Adipose tissue (tissue), 3 donors: Measurements from ENCODE around the gene THSD7A. TPM values are rescaled to one million over a fixed set of nuclear protein-coding genes. Genes with fewer than 3 reads are reported as not detected.

Experiments
- H3K27ac ChIP-seq: one replicate; pipeline ENCODE4 v1.5.1; 2013; ENCODE audit warnings: low read depth, low read length
- WGBS, 3 donors: extraction: QIAGEN DNeasy Blood & Tissue Kit; methylation state at CpG; one replicate each; pipeline ENCODE4 v1.1.7; 2013; 5-methylcytosine and 5-hydroxymethylcytosine counted together
- polyA plus RNA-seq, 3 donors: library from polyadenylated mRNA; stranded (reverse); fragments of 200-250 nt; gene quantifications; one replicate each; pipeline ENCODE4 v1.2.3, GENCODE V29; 2013
- donor health status: healthy with polysubstance abuse.
- donor health status: Bipolar disorder and iron deficiency.
- donor health status: healthy.

THSD7A gene
- polyA plus RNA-seq, 3 donors = 0.28 to 1.9 (median 0.79) TPM

GRCh38 chr7:11667071-11667809, 164.8 kb downstream of the THSD7A start:
- 68 to 86% (median 85%) methylated on average over 7 of the region's 7 CpGs for WGBS, 3 donors
- H3K27ac ChIP-seq = no peak overlapping the region

GRCh38 chr7:11665357-11665756, 166.6 kb downstream of the THSD7A start:
- 56 to 76% (median 71%) methylated on average over 3 of the region's 3 CpGs for WGBS, 3 donors
- no peak overlapping the region for H3K27ac ChIP-seq

- H3K27ac ChIP-seq = no peak overlapping the region
- 89 to 94% (median 91%) methylated on average over 1 of the region's 1 CpG for WGBS, 3 donors
Observed at GRCh38 chr7:11655642-11656041, 176.4 kb downstream of the THSD7A start.

- no peak overlapping the region for H3K27ac ChIP-seq
Observed at GRCh38 chr7:11655163-11655562, 176.8 kb downstream of the THSD7A start.

GRCh38 chr7:11650500-11650899, 181.5 kb downstream of the THSD7A start:
- no peak overlapping the region for H3K27ac ChIP-seq
- 68 to 89% (median 82%) methylated on average over 3 of the region's 3 CpGs for WGBS, 3 donors

- 63 to 71% (median 68%) methylated on average over 2 of the region's 2 CpGs for WGBS, 3 donors
- no peak overlapping the region for H3K27ac ChIP-seq
Observed at GRCh38 chr7:11650030-11650429, 182.0 kb downstream of the THSD7A start.

GRCh38 chr7:11648980-11649379, 183.0 kb downstream of the THSD7A start:
- H3K27ac ChIP-seq = no peak overlapping the region

- 79 to 89% (median 88%) methylated on average over 3 of the region's 3 CpGs for WGBS, 3 donors
- H3K27ac ChIP-seq = no peak overlapping the region
Observed at GRCh38 chr7:11648101-11648500, 183.9 kb downstream of the THSD7A start.

- WGBS, 3 donors = 74 to 86% (median 77%) methylated on average over 2 of the region's 2 CpGs
- H3K27ac ChIP-seq = no peak overlapping the region
Observed at GRCh38 chr7:11642841-11643240, 189.2 kb downstream of the THSD7A start.

- no peak overlapping the region for H3K27ac ChIP-seq
Observed at GRCh38 chr7:11642276-11642675, 189.7 kb downstream of the THSD7A start.

GRCh38 chr7:11638011-11638774, 193.8 kb downstream of the THSD7A start:
- WGBS, 3 donors = 37 to 49% (median 43%) methylated on average over 4 of the region's 4 CpGs
- H3K27ac ChIP-seq = no peak overlapping the region

- H3K27ac ChIP-seq = no peak overlapping the region
- WGBS, 3 donors = 95 to 97% (median 96%) methylated on average over 19 of the region's 19 CpGs
Observed at GRCh38 chr7:11636274-11636673, 195.7 kb downstream of the THSD7A start.

GRCh38 chr7:11633310-11633709, 198.7 kb downstream of the THSD7A start:
- H3K27ac ChIP-seq = no peak overlapping the region
- WGBS, 3 donors = 57 to 83% (median 73%) methylated on average over 1 of the region's 1 CpG

GRCh38 chr7:11630355-11630754, 201.6 kb downstream of the THSD7A start:
- no peak overlapping the region for H3K27ac ChIP-seq
- WGBS, 3 donors = 47 to 66% (median 53%) methylated on average over 2 of the region's 2 CpGs

- no peak overlapping the region for H3K27ac ChIP-seq
- WGBS, 3 donors = 36 to 53% (median 50%) methylated on average over 2 of the region's 2 CpGs
Observed at GRCh38 chr7:11625669-11626068, 206.3 kb downstream of the THSD7A start.

- H3K27ac ChIP-seq = no peak overlapping the region
- 91 to 93% (median 93%) methylated on average over 4 of the region's 4 CpGs for WGBS, 3 donors
Observed at GRCh38 chr7:11623093-11623678, 208.8 kb downstream of the THSD7A start.

- no peak overlapping the region for H3K27ac ChIP-seq
- 66 to 84% (median 83%) methylated on average over 5 of the region's 5 CpGs for WGBS, 3 donors
Observed at GRCh38 chr7:11620406-11621253, 211.4 kb downstream of the THSD7A start.

- 54 to 57% (median 57%) methylated on average over 2 of the region's 2 CpGs for WGBS, 3 donors
- H3K27ac ChIP-seq = no peak overlapping the region
Observed at GRCh38 chr7:11616466-11616865, 215.5 kb downstream of the THSD7A start.

GRCh38 chr7:11615174-11615573, 216.8 kb downstream of the THSD7A start:
- 57 to 65% (median 62%) methylated on average over 2 of the region's 2 CpGs for WGBS, 3 donors
- no peak overlapping the region for H3K27ac ChIP-seq
